GM12801 (cell line): ENCODE data around the gene PFDN1.

Experiments
- CTCF ChIP-seq: IDR thresholded peaks from one replicate; pipeline ENCODE4 v1.5.1; 2011; ENCODE audit warnings: control low read depth; ENCODE audit not compliant: insufficient read length; ENCODE audit errors: extremely low read depth

The PFDN1 gene

DNA sequence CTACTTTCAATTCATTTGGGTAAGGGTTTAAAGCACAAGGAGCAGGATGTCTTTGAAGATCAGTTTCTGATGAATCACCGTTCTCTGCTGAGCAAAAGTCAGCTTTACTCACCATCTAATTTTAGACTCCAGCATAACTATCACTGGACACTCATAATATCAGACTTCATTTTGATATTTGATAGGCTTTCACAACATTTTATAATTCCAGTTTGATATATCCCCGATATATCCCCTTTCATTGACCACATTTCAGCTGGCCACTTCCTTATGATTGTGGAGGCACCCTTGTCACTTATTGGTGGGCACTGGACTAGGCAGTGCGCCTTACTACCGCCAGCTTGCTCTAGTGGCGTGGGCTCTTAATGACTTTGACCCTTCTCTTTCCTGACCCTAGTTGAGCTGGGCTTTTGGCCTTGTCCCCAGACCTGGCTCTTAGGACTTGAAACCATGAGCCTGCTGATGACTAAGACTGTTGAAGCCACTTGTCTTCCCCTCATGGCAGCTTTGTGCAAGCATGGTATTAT lies 81.1 kb downstream of the PFDN1 start:
- TF ChIP-seq CTCF: no peak

GRCh38 chr5:140220698-140221064 lies 82.2 kb downstream of the PFDN1 start:
- TF ChIP-seq CTCF: no peak

GRCh38 chr5:140220032-140220697 lies 82.7 kb downstream of the PFDN1 start:
- no peak for TF ChIP-seq CTCF

DNA sequence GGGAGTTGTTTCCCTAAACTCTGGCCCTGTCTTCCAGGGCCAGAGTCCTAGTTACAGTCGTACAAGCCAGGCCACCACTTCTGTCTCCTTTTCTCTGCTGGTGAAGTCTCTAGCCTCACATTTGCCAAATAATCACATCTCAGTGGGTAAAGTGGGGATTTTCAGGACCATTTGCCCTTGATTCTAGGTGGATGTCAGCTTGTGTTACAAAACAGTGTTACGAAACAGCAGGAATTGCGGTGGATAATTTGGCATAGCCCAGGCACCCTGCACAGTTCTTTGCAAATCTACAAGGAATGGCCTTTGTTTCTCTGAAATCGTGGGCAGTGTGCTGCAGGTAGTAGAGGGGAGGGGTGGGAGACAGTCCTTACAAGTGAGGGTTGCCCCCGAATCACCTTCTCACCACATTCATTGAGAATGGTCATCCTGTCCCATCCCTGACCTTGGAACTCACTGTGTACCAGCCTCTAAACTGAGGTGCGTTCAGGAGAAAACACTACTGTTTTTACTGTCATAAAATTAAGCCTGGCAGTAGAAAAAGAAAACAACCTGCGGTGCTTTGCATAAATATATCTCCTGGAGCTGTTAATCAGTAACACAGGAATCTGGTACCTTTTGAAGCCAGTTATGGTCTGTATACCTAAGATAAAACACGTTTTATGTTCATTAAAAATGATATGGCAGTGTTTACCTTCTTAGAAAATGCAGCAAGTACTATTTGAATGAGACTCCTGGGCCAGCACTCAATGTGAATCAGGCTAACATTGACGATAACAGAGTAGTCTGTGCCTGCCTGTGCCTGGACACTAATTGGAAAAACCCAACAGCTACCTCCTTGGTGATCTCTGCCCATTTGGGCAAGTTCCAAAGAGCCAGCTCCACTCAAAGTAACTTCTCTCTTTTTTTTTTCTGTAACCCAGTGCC lies 83.6 kb downstream of the PFDN1 start:
- TF ChIP-seq CTCF: no peak

GRCh38 chr5:140217299-140218026 lies 85.4 kb downstream of the PFDN1 start:
- no peak for TF ChIP-seq CTCF

DNA sequence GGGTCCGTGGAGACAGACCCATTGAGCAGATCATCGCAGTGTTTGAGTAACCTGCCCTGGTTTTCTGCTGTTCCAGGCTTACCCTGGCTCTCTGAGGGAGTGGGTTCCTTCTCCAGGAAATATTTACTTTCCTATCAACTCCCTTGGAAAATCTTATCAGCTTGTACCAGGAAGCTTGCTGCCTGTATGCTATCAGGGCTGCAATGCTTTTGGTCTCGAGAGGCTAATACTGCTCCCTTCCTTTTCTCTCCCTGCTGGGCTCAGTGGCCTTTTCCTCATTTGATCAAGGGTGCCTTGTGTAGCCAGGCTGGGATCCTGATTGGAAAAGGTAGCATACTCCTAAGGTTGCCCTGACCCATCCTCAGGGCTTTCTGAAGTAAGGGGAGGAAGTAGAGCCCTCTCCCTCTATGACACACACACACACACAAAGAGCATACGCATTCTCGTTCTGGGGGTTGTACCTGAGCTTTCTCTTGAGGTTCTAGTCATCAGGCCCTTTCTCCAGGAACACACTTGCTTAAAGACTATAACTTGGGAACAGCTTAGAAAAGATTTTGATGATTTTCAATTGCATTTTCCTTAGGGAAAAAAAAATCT lies 86.3 kb downstream of the PFDN1 start:
- TF ChIP-seq CTCF: no peak
